IMR-90 (cell line): ENCODE results near the gene ATP2B2. TPM values are rescaled to one million over a fixed set of nuclear protein-coding genes. Genes with fewer than 3 reads are reported as not detected.

Experiments used
- ATAC-seq: fragments of 200-7000 bp; cut with Tn5 transposase; 2 replicates; pipeline ENCODE4 v1.9.1; 2020; ENCODE audit warnings: low read depth, mild to moderate bottlenecking, moderate library complexity
- BruUV-seq: library from RNA; stranded (reverse); fragments of 400-500 nt; replicated peaks from 2 replicates; lab custom pipeline; 2021; lab: Mats Ljungman, UMichigan
- CTCF ChIA-PET: fragments of 300-600 bp; formaldehyde crosslinking; extraction: SDS; loops from one replicate; lab custom pipeline; 2021; ENCODE audit warnings: antibody characterized with exemption; lab: Yijun Ruan, JAX
- POLR2A ChIA-PET: fragments of 300-600 bp; sonication (Branson Sonifier 250); formaldehyde crosslinking; loops from one replicate; lab custom pipeline; 2022; ENCODE audit warnings: antibody characterized with exemption; ENCODE audit not compliant: unreplicated experiment; lab: Charles Lee
- DNase-seq: peaks from one replicate; pipeline ENCODE4 v3.0.0; 2013
- H2AFZ ChIP-seq: replicated peaks from 2 replicates; pipeline ENCODE3; 2013; ENCODE audit warnings: low read length, mild to moderate bottlenecking; ENCODE audit not compliant: poor library complexity
- H2AK5ac ChIP-seq: 2 replicates; pipeline ENCODE4 v1.6.1; 2013; ENCODE audit warnings: low read depth, low read length, inconsistent platforms
- H2AK9ac ChIP-seq: replicated peaks from 2 replicates; pipeline ENCODE3; 2013; ENCODE audit warnings: mild to moderate bottlenecking, low read depth, low read length, moderate library complexity; ENCODE audit not compliant: poor library complexity
- H2BK120ac ChIP-seq: 2 replicates; pipeline ENCODE4 v1.6.1; 2013; ENCODE audit warnings: low read depth, low read length, inconsistent platforms
- H2BK15ac ChIP-seq: 3 replicates; pipeline ENCODE4 v1.6.1; 2013; ENCODE audit warnings: low read depth, low read length, inconsistent platforms
- H2BK20ac ChIP-seq: 2 replicates; pipeline ENCODE4 v1.6.1; 2013; ENCODE audit warnings: low read depth, mild to moderate bottlenecking, inconsistent platforms, low read length, moderate library complexity
- H2BK5ac ChIP-seq: 2 replicates; pipeline ENCODE4 v1.6.1; 2013; ENCODE audit warnings: mild to moderate bottlenecking, low read depth, low read length, inconsistent platforms; ENCODE audit not compliant: poor library complexity, severe bottlenecking
- H3K14ac ChIP-seq: replicated peaks from 2 replicates; pipeline ENCODE4 v1.6.1; 2013; ENCODE audit warnings: low read depth, low read length, inconsistent platforms
- H3K18ac ChIP-seq: 2 replicates; pipeline ENCODE4 v1.6.1; 2013; ENCODE audit warnings: low read depth, low read length, control low read depth
- H3K23ac ChIP-seq: 2 replicates; pipeline ENCODE4 v1.6.1; 2013; ENCODE audit warnings: low read depth, low read length, inconsistent platforms
- H3K27ac ChIP-seq: 2 replicates; pipeline ENCODE4 v1.5.1; 2013; ENCODE audit warnings: mild to moderate bottlenecking, control low read depth, low read length; ENCODE audit not compliant: insufficient read depth
- H3K27me3 ChIP-seq: 2 replicates; pipeline ENCODE4 v1.6.1; 2013; ENCODE audit warnings: low read length; ENCODE audit not compliant: control insufficient read depth, insufficient read depth
- H3K36me3 ChIP-seq: 2 replicates; pipeline ENCODE4 v1.6.1; 2013; ENCODE audit warnings: low read length, mixed read lengths; ENCODE audit not compliant: control insufficient read depth, insufficient read depth
- H3K4ac ChIP-seq: 2 replicates; pipeline ENCODE4 v1.6.1; 2013; ENCODE audit warnings: low read depth, low read length, inconsistent platforms
- H3K4me1 ChIP-seq: 2 replicates; pipeline ENCODE4 v1.6.1; 2013; ENCODE audit warnings: low read length, mixed read lengths; ENCODE audit not compliant: control insufficient read depth, insufficient read depth
- H3K4me2 ChIP-seq: 2 replicates; pipeline ENCODE4 v1.6.1; 2013; ENCODE audit warnings: low read depth, mild to moderate bottlenecking, control low read depth, low read length, moderate library complexity
- H3K4me3 ChIP-seq: 2 replicates; pipeline ENCODE4 v1.5.1; 2013; ENCODE audit warnings: low read depth, mild to moderate bottlenecking, control low read depth, low read length, moderate library complexity; ENCODE audit not compliant: insufficient read depth
- H3K56ac ChIP-seq: 2 replicates; pipeline ENCODE4 v1.6.1; 2013; ENCODE audit warnings: low read length, inconsistent platforms; ENCODE audit not compliant: insufficient read depth; ENCODE audit errors: extremely low read depth
- H3K79me1 ChIP-seq, 2 experiments: 2 replicates each; pipeline ENCODE4 v1.6.1; 2013; ENCODE audit warnings: low read length in 2 of 2, inconsistent platforms in 1 of 2, low read depth in 1 of 2
- H3K9ac ChIP-seq: 2 replicates; pipeline ENCODE4 v1.6.1; 2013; ENCODE audit warnings: low read depth, low read length, control low read depth
- H3K9me1 ChIP-seq: 2 replicates; pipeline ENCODE4 v1.6.1; 2013; ENCODE audit warnings: low read length, inconsistent platforms; ENCODE audit not compliant: insufficient read depth
- H3K9me3 ChIP-seq: 2 replicates; pipeline ENCODE4 v1.6.1; 2013; ENCODE audit warnings: low read length; ENCODE audit not compliant: control insufficient read depth, insufficient read depth
- H4K20me1 ChIP-seq: 2 replicates; pipeline ENCODE4 v1.6.1; 2013; ENCODE audit warnings: low read length, inconsistent platforms; ENCODE audit not compliant: insufficient read depth
- H4K5ac ChIP-seq: 2 replicates; pipeline ENCODE4 v1.6.1; 2013; ENCODE audit warnings: mild to moderate bottlenecking, low read depth, low read length, control low read depth
- H4K8ac ChIP-seq, 2 experiments: 2 replicates each; pipeline ENCODE4 v1.6.1; 2013; ENCODE audit warnings: low read depth in 2 of 2, low read length in 2 of 2, control low read depth in 1 of 2, inconsistent platforms in 1 of 2
- H4K91ac ChIP-seq: 2 replicates; pipeline ENCODE4 v1.6.1; 2013; ENCODE audit warnings: low read depth, low read length, inconsistent platforms; ENCODE audit not compliant: insufficient read depth
- NFE2L2 ChIP-seq: fragments of 150-350 bp; IDR thresholded peaks from 2 replicates; pipeline ENCODE4 v1.6.1; 2016; ENCODE audit warnings: low read depth, mild to moderate bottlenecking, low read length
- RAD21 ChIP-seq: IDR thresholded peaks from 2 replicates; pipeline ENCODE4 v1.6.1; 2012; ENCODE audit warnings: low read length, improper control_type of control experiment
- WGBS, 2 experiments: methylation state at CpG; one replicate each; pipeline versions ENCODE4 v1.1.5 to v1.1.7; 2013; ENCODE audit warnings: missing lambda C conversion rate in 2 of 2; ENCODE audit not compliant: insufficient read length in 1 of 2; ENCODE audit errors: extremely low coverage in 2 of 2; 5-methylcytosine and 5-hydroxymethylcytosine counted together
- dilution Hi-C: fragments of 300-500 bp; cut with HindIII; formaldehyde crosslinking; loops from one replicate; pipeline ENCODE4 v1.14.3; 2018; ENCODE audit warnings: low sequenced_read_pairs; ENCODE audit not compliant: unreplicated experiment
- in situ Hi-C: fragments of 300-500 bp; cut with MboI; formaldehyde crosslinking; loops from 3 replicates; pipeline ENCODE4 v1.14.3; 2019; ENCODE audit warnings: low sequenced_read_pairs, inconsistent platforms, mixed read lengths
- intact Hi-C: fragments of 100-400 bp; cut with micrococcal nuclease; formaldehyde crosslinking; loops from 2 replicates; pipeline ENCODE4 v1.10.0; 2022
- polyA plus RNA-seq, 3 experiments: library from polyadenylated mRNA; depleted of rRNA; stranded (reverse); fragments of >200 nt; gene quantifications; 2 replicates each; pipeline ENCODE4 v1.2.3, GENCODE V29; 2012; ENCODE audit warnings: low replicate concordance in 1 of 3
- total RNA-seq: library from RNA; depleted of rRNA; stranded (reverse); fragments of >200 nt; gene quantifications from 2 replicates; pipeline ENCODE4 v1.2.3, GENCODE V29; 2012

The ATP2B2 gene
- total and polyA plus RNA-seq, 2 of the 4 experiments (the other 2 are of a cell fraction), result under 0.01 to 0.02 TPM

DNA sequence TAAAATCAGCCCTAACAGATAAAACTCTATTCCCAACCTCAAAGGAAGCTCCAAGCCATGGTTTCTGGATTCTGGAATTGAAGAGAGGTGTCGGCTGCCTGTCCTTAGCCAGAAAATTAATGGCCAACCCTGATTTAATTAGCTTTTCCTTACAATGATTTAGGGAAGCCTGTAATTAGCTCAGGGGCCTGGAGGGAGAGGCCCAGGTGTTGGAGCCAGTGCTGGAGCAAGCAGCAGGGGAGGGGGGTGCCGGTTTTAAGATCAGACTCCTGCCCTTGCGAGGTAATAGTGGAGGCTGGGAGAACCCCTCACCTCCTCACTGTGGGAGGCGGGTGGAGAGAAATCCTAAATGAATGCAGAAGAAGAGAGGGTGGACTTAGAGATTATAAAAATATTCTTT is 14.7 kb upstream of the ATP2B2 start:
- dilution Hi-C loops, result no loop called here
- H3K9me1 ChIP-seq, result no peaks in the 10 kb centered on the region; the same call in 1 of the 2 replicates
- no peak overlapping the region for H2BK120ac ChIP-seq
- H3K4ac ChIP-seq, result no peak overlapping the region
- no peak for DNase-seq
- no peak overlapping the region for H4K5ac ChIP-seq
- no peak overlapping the region for H2AK9ac ChIP-seq
- no peak overlapping the region for H2AK5ac ChIP-seq
- H2BK20ac ChIP-seq, result no peak overlapping the region
- no peak overlapping the region for H3K23ac ChIP-seq
- POLR2A ChIA-PET, result no interaction called here
- no peak overlapping the region for H3K27ac ChIP-seq
- CTCF ChIA-PET, result no interaction called here
- peaks cover 32% of the 10 kb centered on the region for H3K27me3 ChIP-seq
- ATAC-seq, result no peak
- in situ Hi-C loops, result no loop called here
- peaks cover 6% of the 10 kb centered on the region; the same call in 1 of the 2 replicates for H3K4me1 ChIP-seq
- no peak overlapping the region for H3K4me3 ChIP-seq
- H3K4me2 ChIP-seq, result no peak overlapping the region
- no peak overlapping the region for H2BK5ac ChIP-seq
- H4K91ac ChIP-seq, result no peak overlapping the region
- intact Hi-C loops, result no loop called here
- no peaks in the 10 kb centered on the region for H3K9me3 ChIP-seq
- H4K20me1 ChIP-seq, result no peaks in the 10 kb centered on the region
- no peaks in the 10 kb centered on the region for H3K79me1 ChIP-seq
- WGBS, 2 experiments, result no CpG with 5 or more reads among the region's 4 CpGs
- no peak overlapping the region for H2BK15ac ChIP-seq
- no peak overlapping the region for H2AFZ ChIP-seq
- no peak overlapping the region for H3K14ac ChIP-seq
- TF ChIP-seq RAD21 (no peak), NFE2L2 (no peak)
- H3K56ac ChIP-seq, result no peak overlapping the region
- H3K9ac ChIP-seq, result no peak overlapping the region
- no TSS peak for BruUV-seq
- H3K18ac ChIP-seq, result no peak overlapping the region
- H3K36me3 ChIP-seq, result no peaks in the 10 kb centered on the region
- H4K8ac ChIP-seq, result no peak overlapping the region
